H9 (cell line): ENCODE results near the gene PROM1. TPM values are rescaled to one million over a fixed set of nuclear protein-coding genes. Genes with fewer than 3 reads are reported as not detected.

Experiments used
- DNase-seq: peaks from one replicate; pipeline ENCODE4 v3.0.0-alpha.2; 2017
- H2AFZ ChIP-seq: one replicate; pipeline ENCODE4 v1.6.1; 2013; ENCODE audit warnings: mild to moderate bottlenecking, low read length, control low read depth, moderate library complexity
- H2AK5ac ChIP-seq: 2 replicates; pipeline ENCODE4 v1.6.1; 2013; ENCODE audit warnings: low read length, control low read depth, mixed read lengths; ENCODE audit not compliant: insufficient read length
- H2BK120ac ChIP-seq: one replicate; pipeline ENCODE4 v1.6.1; 2013; ENCODE audit warnings: low read depth, mild to moderate bottlenecking, low read length, control low read depth, inconsistent platforms; ENCODE audit not compliant: poor library complexity, severe bottlenecking
- H2BK12ac ChIP-seq: 2 replicates; pipeline ENCODE4 v1.6.1; 2013; ENCODE audit warnings: low read length, control low read depth, mixed read lengths, low read depth; ENCODE audit not compliant: insufficient read length
- H2BK15ac ChIP-seq: 2 replicates; pipeline ENCODE4 v1.6.1; 2013; ENCODE audit warnings: low read depth, low read length, control low read depth
- H2BK20ac ChIP-seq: one replicate; pipeline ENCODE4 v1.6.1; 2013; ENCODE audit warnings: low read depth, mild to moderate bottlenecking, low read length, control low read depth, inconsistent platforms; ENCODE audit not compliant: poor library complexity, severe bottlenecking
- H2BK5ac ChIP-seq: 2 replicates; pipeline ENCODE4 v1.6.1; 2013; ENCODE audit warnings: low read length, control low read depth, mixed read lengths; ENCODE audit not compliant: insufficient read length
- H3K14ac ChIP-seq: 2 replicates; pipeline ENCODE4 v1.6.1; 2013; ENCODE audit warnings: low read length, control low read depth; ENCODE audit not compliant: insufficient read depth
- H3K18ac ChIP-seq: 2 replicates; pipeline ENCODE4 v1.6.1; 2013; ENCODE audit warnings: low read depth, mild to moderate bottlenecking, mixed read lengths, low read length, control low read depth; ENCODE audit not compliant: insufficient read length
- H3K23ac ChIP-seq: 2 replicates; pipeline ENCODE4 v1.6.1; 2013; ENCODE audit warnings: low read length, control low read depth, mixed read lengths, low read depth; ENCODE audit not compliant: insufficient read length
- H3K23me2 ChIP-seq: 2 replicates; pipeline ENCODE4 v1.6.1; 2013; ENCODE audit warnings: low read depth, mild to moderate bottlenecking, mixed read lengths, low read length, control low read depth; ENCODE audit not compliant: insufficient read length, poor library complexity, severe bottlenecking
- H3K27ac ChIP-seq: 2 replicates; pipeline ENCODE4 v1.5.1; 2013; ENCODE audit warnings: low read length, control low read depth, mixed read lengths, low read depth; ENCODE audit not compliant: insufficient read length
- H3K27me3 ChIP-seq: 2 replicates; pipeline ENCODE4 v1.6.1; 2013; ENCODE audit warnings: low read length, control low read depth, inconsistent platforms; ENCODE audit not compliant: insufficient read depth
- H3K4ac ChIP-seq: 2 replicates; pipeline ENCODE4 v1.6.1; 2013; ENCODE audit warnings: low read depth, mild to moderate bottlenecking, control low read depth, inconsistent platforms, low read length, moderate library complexity
- H3K4me1 ChIP-seq: 2 replicates; pipeline ENCODE4 v1.6.1; 2013; ENCODE audit warnings: low read length, control low read depth, inconsistent platforms; ENCODE audit not compliant: insufficient read depth
- H3K4me2 ChIP-seq: 2 replicates; pipeline ENCODE4 v1.6.1; 2013; ENCODE audit warnings: low read length, control low read depth, mixed read lengths; ENCODE audit not compliant: insufficient read length, insufficient read depth
- H3K56ac ChIP-seq: 2 replicates; pipeline ENCODE4 v1.6.1; 2013; ENCODE audit warnings: low read depth, mild to moderate bottlenecking, mixed read lengths, low read length, control low read depth; ENCODE audit not compliant: insufficient read length
- H3K79me1 ChIP-seq: 2 replicates; pipeline ENCODE4 v1.6.1; 2013; ENCODE audit warnings: low read depth, mild to moderate bottlenecking, moderate library complexity, low read length, control low read depth, inconsistent platforms; ENCODE audit not compliant: insufficient read depth, poor library complexity, severe bottlenecking
- H3K79me2 ChIP-seq: 2 replicates; pipeline ENCODE4 v1.6.1; 2013; ENCODE audit warnings: low read length, control low read depth, inconsistent platforms; ENCODE audit not compliant: insufficient read depth
- H3K9ac ChIP-seq: 2 replicates; pipeline ENCODE4 v1.6.1; 2013; ENCODE audit warnings: low read length, control low read depth, mixed read lengths; ENCODE audit not compliant: insufficient read length; ENCODE audit errors: extremely low read depth
- H3K9me3 ChIP-seq: one replicate; pipeline ENCODE4 v1.6.1; 2013; ENCODE audit warnings: low read depth, low read length, inconsistent platforms; ENCODE audit not compliant: control insufficient read depth
- H3T11ph ChIP-seq: one replicate; pipeline ENCODE4 v1.6.1; 2013; ENCODE audit warnings: mild to moderate bottlenecking, low read length, control low read depth, inconsistent platforms
- H4K20me1 ChIP-seq: one replicate; pipeline ENCODE4 v1.6.1; 2013; ENCODE audit not compliant: control insufficient read depth, insufficient read length, insufficient read depth
- H4K5ac ChIP-seq: 2 replicates; pipeline ENCODE4 v1.6.1; 2013; ENCODE audit warnings: low read depth, mild to moderate bottlenecking, mixed read lengths, low read length, control low read depth; ENCODE audit not compliant: insufficient read length
- H4K8ac ChIP-seq: replicated peaks from 2 replicates; pipeline ENCODE4 v1.6.1; 2013; ENCODE audit warnings: low read length, control low read depth, mixed read lengths, low read depth; ENCODE audit not compliant: insufficient read length
- H4K91ac ChIP-seq: 2 replicates; pipeline ENCODE4 v1.6.1; 2013; ENCODE audit warnings: low read depth, mild to moderate bottlenecking, moderate library complexity, mixed read lengths, low read length, control low read depth; ENCODE audit not compliant: insufficient read length
- H3K27ac Mint-ChIP-seq, 3 experiments: 2 replicates in 2 of 3; 3 replicates in 1 of 3; pipeline ENCODE4 v1.8.0; 2020 to 2021; ENCODE audit warnings: mixed read lengths in 3 of 3, mild to moderate bottlenecking in 1 of 3, moderate library complexity in 1 of 3
- H3K27me3 Mint-ChIP-seq: 2 replicates; pipeline ENCODE4 v1.8.0; 2021; ENCODE audit warnings: low read depth, mild to moderate bottlenecking, moderate library complexity, mixed read lengths
- H3K36me3 Mint-ChIP-seq, 3 experiments: 2 replicates in 2 of 3; 3 replicates in 1 of 3; pipeline ENCODE4 v1.8.0; 2020 to 2021; ENCODE audit warnings: low read depth in 3 of 3, mixed read lengths in 3 of 3; ENCODE audit not compliant: insufficient read depth in 1 of 3
- H3K4me1 Mint-ChIP-seq, 2 experiments: 2 replicates each; pipeline ENCODE4 v1.8.0; 2020; ENCODE audit warnings: mixed read lengths in 2 of 2
- H3K4me3 Mint-ChIP-seq, 2 experiments: 2 replicates in 1 of 2; 3 replicates in 1 of 2; pipeline ENCODE4 v1.8.0; 2020 to 2021; ENCODE audit warnings: mild to moderate bottlenecking in 2 of 2, mixed read lengths in 2 of 2, moderate library complexity in 1 of 2
- H3K9me3 Mint-ChIP-seq, 2 experiments: 2 replicates in 1 of 2; 3 replicates in 1 of 2; pipeline ENCODE4 v1.8.0; 2020; ENCODE audit warnings: mild to moderate bottlenecking in 2 of 2, mixed read lengths in 2 of 2, moderate library complexity in 1 of 2
- WGBS: extraction: QIAGEN DNeasy Blood & Tissue Kit; methylation state at CpG from one replicate; pipeline ENCODE4 v1.1.7; 2013; ENCODE audit warnings: missing lambda C conversion rate, low lambda C conversion rate, mixed read lengths; ENCODE audit not compliant: insufficient read length; ENCODE audit errors: extremely low coverage; 5-methylcytosine and 5-hydroxymethylcytosine counted together
- total RNA-seq: library from RNA; stranded (reverse); gene quantifications from 2 replicates; pipeline ENCODE4 v1.2.1, GENCODE V29; 2021
- TF ChIP-seq, protein P1 (sequence below): fragments of 200-600 bp; sonication (generic); conservative IDR thresholded peaks from 3 replicates; pipeline ENCODE4 v1.8.0; 2021; ENCODE audit warnings: antibody characterized with exemption, mild to moderate bottlenecking

The PROM1 gene
- total RNA-seq, 1 experiment from 2014 or later = 98.3 TPM

- Histone ChIP-seq H3K23ac (no peak overlapping the region), H3K14ac (no peak overlapping the region), H3K4me1 (no peaks in the 10 kb centered on the region), H3K9me3 (no peaks in the 10 kb centered on the region), H3K4me2 (no peak overlapping the region), H2AK5ac (no peak overlapping the region), H2BK120ac (no peak overlapping the region), H3K56ac (no peak overlapping the region), H2AFZ (no peak overlapping the region), H3K4ac (no peak overlapping the region), H2BK20ac (no peak overlapping the region), H4K20me1 (no peaks in the 10 kb centered on the region), H4K5ac (no peak overlapping the region), H4K8ac (no peak overlapping the region), H3T11ph (no peak overlapping the region), H3K18ac (no peak overlapping the region), H2BK5ac (no peak overlapping the region), H2BK15ac (no peak overlapping the region), H2BK12ac (no peak overlapping the region), H3K27ac (no peak overlapping the region), H3K23me2 (no peaks in the 10 kb centered on the region), H3K27me3 (no peaks in the 10 kb centered on the region), H4K91ac (no peak overlapping the region), H3K79me1 (no peaks in the 10 kb centered on the region), H3K9ac (no peak overlapping the region), H3K79me2 (no peaks in the 10 kb centered on the region)
- H3K27ac Mint-ChIP-seq = no peak overlapping the region
- H3K4me3 Mint-ChIP-seq = no peak overlapping the region
- no peaks in the 10 kb centered on the region for H3K36me3 Mint-ChIP-seq
- DNase-seq = no peak
- H3K4me1 Mint-ChIP-seq = no peaks in the 10 kb centered on the region
- H3K27me3 Mint-ChIP-seq = peaks cover 8% of the 10 kb centered on the region
- no CpG with 5 or more reads among the region's 6 CpGs for WGBS
- H3K9me3 Mint-ChIP-seq = no peaks in the 10 kb centered on the region
- TF ChIP-seq, protein P1, sequence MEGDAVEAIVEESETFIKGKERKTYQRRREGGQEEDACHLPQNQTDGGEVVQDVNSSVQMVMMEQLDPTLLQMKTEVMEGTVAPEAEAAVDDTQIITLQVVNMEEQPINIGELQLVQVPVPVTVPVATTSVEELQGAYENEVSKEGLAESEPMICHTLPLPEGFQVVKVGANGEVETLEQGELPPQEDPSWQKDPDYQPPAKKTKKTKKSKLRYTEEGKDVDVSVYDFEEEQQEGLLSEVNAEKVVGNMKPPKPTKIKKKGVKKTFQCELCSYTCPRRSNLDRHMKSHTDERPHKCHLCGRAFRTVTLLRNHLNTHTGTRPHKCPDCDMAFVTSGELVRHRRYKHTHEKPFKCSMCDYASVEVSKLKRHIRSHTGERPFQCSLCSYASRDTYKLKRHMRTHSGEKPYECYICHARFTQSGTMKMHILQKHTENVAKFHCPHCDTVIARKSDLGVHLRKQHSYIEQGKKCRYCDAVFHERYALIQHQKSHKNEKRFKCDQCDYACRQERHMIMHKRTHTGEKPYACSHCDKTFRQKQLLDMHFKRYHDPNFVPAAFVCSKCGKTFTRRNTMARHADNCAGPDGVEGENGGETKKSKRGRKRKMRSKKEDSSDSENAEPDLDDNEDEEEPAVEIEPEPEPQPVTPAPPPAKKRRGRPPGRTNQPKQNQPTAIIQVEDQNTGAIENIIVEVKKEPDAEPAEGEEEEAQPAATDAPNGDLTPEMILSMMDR = no peak
Measured at GRCh38 chr4:16114546-16114945, 30.7 kb upstream of the PROM1 start.
